Kidney epithelial cell (primary cell): Measurements from ENCODE around the gene SLC8A1. TPM values are rescaled to one million over a fixed set of nuclear protein-coding genes. Genes with fewer than 3 reads are reported as not detected.

Experiments used
- DNase-seq: peaks from one replicate; pipeline ENCODE4 v3.0.0-alpha.2; 2010; ENCODE audit warnings: low read depth
- H3K27me3 ChIP-seq: 2 replicates; pipeline ENCODE4 v1.6.0; 2011; ENCODE audit warnings: low read length; ENCODE audit not compliant: control insufficient read depth, insufficient read depth
- H3K36me3 ChIP-seq: 2 replicates; pipeline ENCODE4 v1.5.1; 2011; ENCODE audit warnings: low read length; ENCODE audit not compliant: control insufficient read depth, insufficient read depth
- H3K4me3 ChIP-seq: 2 replicates; pipeline ENCODE4 v1.5.1; 2011; ENCODE audit warnings: low read depth, mild to moderate bottlenecking, control low read depth, low read length
- total RNA-seq: library from RNA; depleted of rRNA; stranded (reverse); fragments of >200 nt; gene quantifications from 2 replicates; pipeline ENCODE4 v1.2.3, GENCODE V29; 2015
- TF ChIP-seq, protein P1 (sequence below): IDR thresholded peaks from 2 replicates; pipeline ENCODE4 v1.5.1; 2011; ENCODE audit warnings: mild to moderate bottlenecking, moderate library complexity, low read length, control low read depth, inconsistent platforms; ENCODE audit not compliant: insufficient read depth, poor library complexity, severe bottlenecking

Gene SLC8A1
- total RNA-seq, 1 donor from 2014 or later, result 3.2 TPM

DNA sequence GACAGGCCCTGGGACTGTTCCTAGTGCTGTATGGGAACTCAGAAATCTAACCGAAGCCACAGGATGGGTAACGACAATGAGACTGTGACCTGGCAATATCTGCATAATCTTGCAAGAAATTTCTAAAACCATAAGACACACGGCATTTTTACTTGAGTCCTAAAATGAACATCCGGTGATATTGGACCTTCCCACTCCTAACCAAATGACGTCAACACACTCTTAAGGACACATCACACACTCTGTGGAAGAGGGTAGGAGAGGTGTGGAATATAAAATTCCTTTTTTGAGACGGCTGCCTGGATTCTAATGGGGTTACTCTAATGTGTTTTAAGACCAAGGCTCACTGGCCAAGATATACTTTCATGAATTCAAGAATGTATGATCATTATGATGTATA is 195.9 kb downstream of the SLC8A1 start:
- TF ChIP-seq, protein P1, sequence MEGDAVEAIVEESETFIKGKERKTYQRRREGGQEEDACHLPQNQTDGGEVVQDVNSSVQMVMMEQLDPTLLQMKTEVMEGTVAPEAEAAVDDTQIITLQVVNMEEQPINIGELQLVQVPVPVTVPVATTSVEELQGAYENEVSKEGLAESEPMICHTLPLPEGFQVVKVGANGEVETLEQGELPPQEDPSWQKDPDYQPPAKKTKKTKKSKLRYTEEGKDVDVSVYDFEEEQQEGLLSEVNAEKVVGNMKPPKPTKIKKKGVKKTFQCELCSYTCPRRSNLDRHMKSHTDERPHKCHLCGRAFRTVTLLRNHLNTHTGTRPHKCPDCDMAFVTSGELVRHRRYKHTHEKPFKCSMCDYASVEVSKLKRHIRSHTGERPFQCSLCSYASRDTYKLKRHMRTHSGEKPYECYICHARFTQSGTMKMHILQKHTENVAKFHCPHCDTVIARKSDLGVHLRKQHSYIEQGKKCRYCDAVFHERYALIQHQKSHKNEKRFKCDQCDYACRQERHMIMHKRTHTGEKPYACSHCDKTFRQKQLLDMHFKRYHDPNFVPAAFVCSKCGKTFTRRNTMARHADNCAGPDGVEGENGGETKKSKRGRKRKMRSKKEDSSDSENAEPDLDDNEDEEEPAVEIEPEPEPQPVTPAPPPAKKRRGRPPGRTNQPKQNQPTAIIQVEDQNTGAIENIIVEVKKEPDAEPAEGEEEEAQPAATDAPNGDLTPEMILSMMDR, result no peak
- H3K4me3 ChIP-seq, result no peak overlapping the region
- H3K36me3 ChIP-seq, result no peaks in the 10 kb centered on the region
- no peaks in the 10 kb centered on the region for H3K27me3 ChIP-seq
- DNase-seq, result no peak

GRCh38 chr2:40255103-40255502 is 196.8 kb downstream of the SLC8A1 start:
- Histone ChIP-seq H3K27me3 (no peaks in the 10 kb centered on the region), H3K4me3 (no peak overlapping the region), H3K36me3 (no peaks in the 10 kb centered on the region)
- no peak for DNase-seq
- TF ChIP-seq, protein P1, result no peak

DNA sequence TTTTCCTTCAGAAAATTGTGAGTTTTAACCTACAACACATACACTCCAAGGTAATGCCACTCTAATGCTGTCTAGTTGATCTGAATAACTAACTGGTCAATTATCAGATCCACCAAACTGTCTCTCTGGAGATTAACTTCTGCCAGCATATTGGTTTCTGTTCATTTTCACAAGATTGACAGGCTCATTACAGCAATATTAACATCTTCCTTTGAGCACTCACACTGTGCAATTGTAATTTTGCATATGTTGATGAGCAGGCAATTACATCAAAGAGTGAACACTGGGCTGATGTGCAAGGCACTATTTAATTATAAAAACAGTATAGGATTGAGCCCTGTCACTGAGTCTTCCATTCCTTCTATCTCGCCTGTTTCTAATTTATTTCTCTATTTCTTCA is 197.3 kb downstream of the SLC8A1 start:
- Histone ChIP-seq H3K4me3 (no peak overlapping the region), H3K27me3 (no peaks in the 10 kb centered on the region), H3K36me3 (no peaks in the 10 kb centered on the region)
- DNase-seq, result no peak
- TF ChIP-seq, protein P1, result no peak

DNA sequence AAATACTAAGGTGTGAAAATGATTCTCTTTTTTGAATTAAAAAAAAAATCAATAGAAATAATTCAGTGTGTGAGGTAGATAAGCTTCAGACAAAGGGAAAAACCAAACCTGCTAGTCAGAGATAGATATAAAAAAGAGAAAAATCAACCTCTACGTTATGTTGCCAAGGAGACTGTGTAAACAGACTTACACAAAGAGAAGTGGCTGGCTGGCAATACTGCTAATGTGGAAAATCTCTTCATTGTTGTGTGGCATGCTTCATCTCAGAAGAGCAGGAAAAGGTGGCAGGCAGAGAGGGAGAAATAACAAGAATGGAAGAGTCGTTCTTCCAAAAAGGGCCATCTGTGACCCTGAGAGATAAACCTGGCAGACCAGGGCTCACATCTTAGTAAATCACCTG is 200.8 kb downstream of the SLC8A1 start:
- H3K36me3 ChIP-seq, result no peaks in the 10 kb centered on the region
- peak; percentile 12 for DNase-seq
- TF ChIP-seq, protein P1, result no peak
- H3K4me3 ChIP-seq, result no peak overlapping the region
- no peaks in the 10 kb centered on the region for H3K27me3 ChIP-seq

GRCh38 chr2:40249577-40249976 is 202.3 kb downstream of the SLC8A1 start:
- Histone ChIP-seq H3K36me3 (no peaks in the 10 kb centered on the region), H3K27me3 (no peaks in the 10 kb centered on the region), H3K4me3 (no peak overlapping the region)
- no peak for DNase-seq
- TF ChIP-seq, protein P1, result no peak

- Histone ChIP-seq H3K4me3 (no peak overlapping the region), H3K27me3 (no peaks in the 10 kb centered on the region), H3K36me3 (no peaks in the 10 kb centered on the region)
- TF ChIP-seq, protein P1, result no peak
- DNase-seq, result no peak
Observed at GRCh38 chr2:40248294-40248693, 203.6 kb downstream of the SLC8A1 start.
